SK-N-SH (cell line): Measurements from ENCODE around the gene CANX. TPM values are rescaled to one million over a fixed set of nuclear protein-coding genes. Genes with fewer than 3 reads are reported as not detected.
A peak's percentile ranks its signal among the peaks of the same experiment; 100 is the strongest.

Source experiments
- CTCF ChIA-PET: fragments of 300-600, 350-600 bp; formaldehyde crosslinking; extraction: SDS; loops from one replicate; lab custom pipeline; 2021; lab: Yijun Ruan, JAX
- POLR2A ChIA-PET: fragments of 350-600 bp; sonication (Branson Sonifier 250); formaldehyde crosslinking; extraction: SDS; loops from one replicate; lab custom pipeline; 2020; ENCODE audit warnings: antibody characterized with exemption, inconsistent platforms; lab: Yijun Ruan, JAX
- DNase-seq: peaks from one replicate; pipeline ENCODE4 v3.0.0; 2012
- H2AFZ ChIP-seq: fragments of 200-600 bp; sonication (generic); 2 replicates; pipeline ENCODE4 v1.8.1; 2016; ENCODE audit warnings: antibody characterized with exemption, mild to moderate bottlenecking, low read depth
- H3F3A ChIP-seq: fragments of 200-600 bp; sonication (generic); replicated peaks from 2 replicates; pipeline ENCODE3; 2016; ENCODE audit warnings: antibody characterized with exemption, mild to moderate bottlenecking; ENCODE audit not compliant: insufficient read depth
- H3K27ac ChIP-seq, 2 experiments: fragments of 200-500 bp in 1 of 2; fragments of 200-600 bp in 1 of 2; sonication (Bioruptor generic) in 1 of 2; sonication (generic), shearing (Covaris generic) in 1 of 2; 2 replicates each; pipeline versions ENCODE4 v1.5.1 to v1.6.1; 2014 to 2016; ENCODE audit warnings: low read depth in 2 of 2, inconsistent platforms in 1 of 2, low read length in 1 of 2, mild to moderate bottlenecking in 1 of 2, mixed read lengths in 1 of 2
- H3K27me3 ChIP-seq: fragments of 200-600 bp; sonication (generic), shearing (Covaris generic); 2 replicates; pipeline ENCODE4 v1.6.1; 2016; ENCODE audit warnings: mixed run types; ENCODE audit not compliant: insufficient read depth
- H3K36me3 ChIP-seq, 2 experiments: fragments of 200-500 bp in 1 of 2; fragments of 200-600 bp in 1 of 2; sonication (Bioruptor generic) in 1 of 2; sonication (generic) in 1 of 2; replicated peaks in 1 of 2; 2 replicates each; pipeline versions ENCODE3 to v1.5.1; 2014 to 2016; ENCODE audit warnings: low read length in 1 of 2, mild to moderate bottlenecking in 1 of 2; ENCODE audit not compliant: insufficient read depth in 2 of 2, control insufficient read depth in 1 of 2
- H3K4me1 ChIP-seq, 2 experiments: fragments of 200-500 bp in 1 of 2; fragments of 200-600 bp in 1 of 2; sonication (Bioruptor generic) in 1 of 2; sonication (generic), shearing (Covaris generic) in 1 of 2; 2 replicates each; pipeline versions ENCODE4 v1.5.1 to v1.6.1; 2014 to 2016; ENCODE audit warnings: low read depth in 1 of 2, low read length in 1 of 2, mixed run types in 1 of 2; ENCODE audit not compliant: insufficient read depth in 2 of 2, control insufficient read depth in 1 of 2
- H3K4me2 ChIP-seq: fragments of 200-600 bp; sonication (generic), shearing (Covaris generic); 2 replicates; pipeline ENCODE4 v1.6.1; 2017; ENCODE audit warnings: mixed run types
- H3K4me3 ChIP-seq, 2 experiments: fragments of 200-500 bp in 1 of 2; fragments of 200-600 bp in 1 of 2; sonication (Bioruptor generic) in 1 of 2; sonication (generic), shearing (Covaris generic) in 1 of 2; 2 replicates each; pipeline versions ENCODE4 v1.5.1 to v1.8.1; 2014 to 2016; ENCODE audit warnings: low read depth in 2 of 2, inconsistent platforms in 1 of 2, low read length in 1 of 2, mild to moderate bottlenecking in 1 of 2, mixed read lengths in 1 of 2, moderate library complexity in 1 of 2
- H3K79me2 ChIP-seq: fragments of 200-600 bp; sonication (generic); 2 replicates; pipeline ENCODE4 v1.8.1; 2017; ENCODE audit warnings: mild to moderate bottlenecking; ENCODE audit not compliant: insufficient read depth
- H3K9ac ChIP-seq: fragments of 200-600 bp; sonication (generic); 2 replicates; pipeline ENCODE4 v1.6.1; 2017; ENCODE audit warnings: mixed run types
- H3K9me2 ChIP-seq: fragments of 200-600 bp; sonication (generic); 2 replicates; pipeline ENCODE4 v1.6.1; 2017; ENCODE audit warnings: mixed run types
- H3K9me3 ChIP-seq: fragments of 200-600 bp; sonication (generic); 2 replicates; pipeline ENCODE4 v1.6.1; 2017; ENCODE audit warnings: mixed run types, mild to moderate bottlenecking, moderate library complexity
- H4K20me1 ChIP-seq: fragments of 200-600 bp; sonication (generic); 2 replicates; pipeline ENCODE4 v1.6.1; 2017; ENCODE audit warnings: mild to moderate bottlenecking, mixed run types; ENCODE audit not compliant: insufficient read depth
- EP300 ChIP-seq, 2 experiments: IDR thresholded peaks; 2 replicates each; pipeline versions ENCODE4 v1.4.0 to v1.6.1; 2012; ENCODE audit warnings: borderline replicate concordance in 1 of 2, low read depth in 1 of 2, low read length in 1 of 2
- EZH2phosphoT487 ChIP-seq: fragments of 200-600 bp; sonication (generic); IDR thresholded peaks from 2 replicates; pipeline ENCODE4 v1.6.1; 2017; ENCODE audit warnings: low read depth, mixed run types, mild to moderate bottlenecking, antibody characterized with exemption, moderate library complexity, borderline replicate concordance
- FOSL2 ChIP-seq: IDR thresholded peaks from 2 replicates; pipeline ENCODE4 v1.4.0; 2012; ENCODE audit warnings: low read depth, mild to moderate bottlenecking, moderate library complexity, borderline replicate concordance
- FOXJ3 ChIP-seq: sonication (generic); formaldehyde crosslinking; IDR thresholded peaks from 2 replicates; pipeline ENCODE4 v1.5.1; 2020; ENCODE audit warnings: mild to moderate bottlenecking, missing genetic modification reagents
- JUND ChIP-seq: IDR thresholded peaks from 2 replicates; pipeline ENCODE4 v1.4.0; 2012
- MXI1 ChIP-seq: IDR thresholded peaks from 2 replicates; pipeline ENCODE4 v1.6.1; 2012; ENCODE audit warnings: mild to moderate bottlenecking, low read depth, low read length, improper control_type of control experiment
- NRF1 ChIP-seq: IDR thresholded peaks from 2 replicates; pipeline ENCODE4 v1.6.1; 2012; ENCODE audit warnings: low read depth, mild to moderate bottlenecking, low read length
- POLR2AphosphoS5 ChIP-seq: IDR thresholded peaks from 2 replicates; pipeline ENCODE4 v1.6.1; 2012; ENCODE audit warnings: low read depth, low read length
- RCOR1 ChIP-seq: fragments of 150-350 bp; IDR thresholded peaks from 2 replicates; pipeline ENCODE4 v1.6.1; 2017; ENCODE audit warnings: antibody characterized with exemption, low read length
- RXRA ChIP-seq: IDR thresholded peaks from 2 replicates; pipeline ENCODE4 v1.4.0; 2012; ENCODE audit warnings: low read depth, mild to moderate bottlenecking, borderline replicate concordance
- SMC3 ChIP-seq: IDR thresholded peaks from 2 replicates; pipeline ENCODE4 v1.6.1; 2012; ENCODE audit warnings: low read depth, low read length, improper control_type of control experiment
- TEAD4 ChIP-seq: IDR thresholded peaks from 2 replicates; pipeline ENCODE4 v1.4.0; 2012; ENCODE audit warnings: mild to moderate bottlenecking, borderline replicate concordance; ENCODE audit not compliant: insufficient read depth
- YY1 ChIP-seq: IDR thresholded peaks from 2 replicates; pipeline ENCODE4 v1.4.0; 2012; ENCODE audit warnings: low read depth, mild to moderate bottlenecking
- WGBS: methylation state at CpG from one replicate; pipeline ENCODE4 v1.1.6; 2017; ENCODE audit warnings: low lambda C conversion rate; 5-methylcytosine and 5-hydroxymethylcytosine counted together
- polyA plus RNA-seq, 3 experiments: library from polyadenylated mRNA; depleted of rRNA; stranded (reverse); fragments of >200 nt; gene quantifications; 2 replicates each; pipeline ENCODE4 v1.2.3, GENCODE V29; 2012
- TF ChIP-seq, protein P1 (sequence below): fragments of 200-600 bp; sonication (generic); IDR thresholded peaks from 2 replicates; pipeline ENCODE4 v1.6.1; 2017; ENCODE audit warnings: antibody characterized with exemption, mild to moderate bottlenecking, moderate library complexity
- TF ChIP-seq, protein P2 (sequence below): IDR thresholded peaks from 2 replicates; pipeline ENCODE4 v1.6.1; 2012; ENCODE audit warnings: mild to moderate bottlenecking, low read depth, low read length, moderate library complexity

Gene CANX
- polyA plus RNA-seq, 1 of the 3 experiments (the other 2 are of a cell fraction) = 215 TPM

DNA sequence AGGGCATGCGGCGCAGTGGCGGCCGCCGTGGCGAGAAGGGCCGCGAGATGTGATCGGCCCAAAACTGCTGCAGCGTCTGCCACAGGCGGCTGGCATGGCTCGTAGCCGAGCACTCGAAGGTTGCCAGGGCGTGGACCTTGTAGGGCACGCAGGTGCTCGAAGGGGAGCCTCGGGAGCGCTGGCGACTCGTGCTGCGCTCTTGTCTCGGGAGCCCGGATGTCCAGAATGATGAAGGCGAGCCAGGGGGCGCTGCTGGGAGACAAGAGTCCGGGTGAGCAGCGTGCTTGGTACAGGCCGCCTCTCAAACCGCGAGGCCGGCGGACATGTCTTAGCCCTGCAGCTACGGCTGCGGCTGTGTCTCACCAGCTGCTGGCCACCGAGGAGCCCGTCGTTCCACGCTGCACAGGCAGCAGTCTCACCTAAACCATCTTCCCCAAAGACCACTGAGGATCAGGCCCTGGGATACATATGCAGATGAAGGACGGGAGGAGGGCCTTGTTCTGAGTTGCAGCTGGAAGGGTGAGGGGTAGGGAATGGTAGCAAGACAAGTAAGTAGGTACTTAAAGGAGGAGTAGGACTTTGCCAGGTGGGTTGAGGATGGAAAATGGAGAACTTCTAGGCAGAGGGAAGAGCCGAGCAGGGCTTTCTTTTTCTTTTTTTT, 19.6 kb upstream of the CANX start:
- peak; percentile 66 for DNase-seq
- CTCF ChIA-PET = interaction anchor here (1.1 to 2.3 kb wide), 5 partner anchors 11 to 123 kb away, joined by 3 to 12 read pairs (median 3); partner anchors contain the start of gene HNRNPH1
- TF ChIP-seq YY1 (no peak), FOXJ3 (CRISPR knock-in tag) (0 out of 2 replicates have a peak, but pooled peaks have one; percentile 16), MXI1 (no peak), TEAD4 (no peak), SMC3 (no peak), FOSL2 (no peak), RCOR1 (no peak), JUND (no peak), RXRA (no peak), NRF1 (no peak), EZH2phosphoT487 (no peak), EP300 (IDR thresholded peaks at IDR 0.05; ENCODE audit: borderline replicate concordance in 1 of 2, low read depth in 1 of 2, low read length in 1 of 2) (no peak), POLR2AphosphoS5 (no peak)
- TF ChIP-seq, protein P1, sequence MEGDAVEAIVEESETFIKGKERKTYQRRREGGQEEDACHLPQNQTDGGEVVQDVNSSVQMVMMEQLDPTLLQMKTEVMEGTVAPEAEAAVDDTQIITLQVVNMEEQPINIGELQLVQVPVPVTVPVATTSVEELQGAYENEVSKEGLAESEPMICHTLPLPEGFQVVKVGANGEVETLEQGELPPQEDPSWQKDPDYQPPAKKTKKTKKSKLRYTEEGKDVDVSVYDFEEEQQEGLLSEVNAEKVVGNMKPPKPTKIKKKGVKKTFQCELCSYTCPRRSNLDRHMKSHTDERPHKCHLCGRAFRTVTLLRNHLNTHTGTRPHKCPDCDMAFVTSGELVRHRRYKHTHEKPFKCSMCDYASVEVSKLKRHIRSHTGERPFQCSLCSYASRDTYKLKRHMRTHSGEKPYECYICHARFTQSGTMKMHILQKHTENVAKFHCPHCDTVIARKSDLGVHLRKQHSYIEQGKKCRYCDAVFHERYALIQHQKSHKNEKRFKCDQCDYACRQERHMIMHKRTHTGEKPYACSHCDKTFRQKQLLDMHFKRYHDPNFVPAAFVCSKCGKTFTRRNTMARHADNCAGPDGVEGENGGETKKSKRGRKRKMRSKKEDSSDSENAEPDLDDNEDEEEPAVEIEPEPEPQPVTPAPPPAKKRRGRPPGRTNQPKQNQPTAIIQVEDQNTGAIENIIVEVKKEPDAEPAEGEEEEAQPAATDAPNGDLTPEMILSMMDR = peak; percentile 28
- TF ChIP-seq, protein P2, sequence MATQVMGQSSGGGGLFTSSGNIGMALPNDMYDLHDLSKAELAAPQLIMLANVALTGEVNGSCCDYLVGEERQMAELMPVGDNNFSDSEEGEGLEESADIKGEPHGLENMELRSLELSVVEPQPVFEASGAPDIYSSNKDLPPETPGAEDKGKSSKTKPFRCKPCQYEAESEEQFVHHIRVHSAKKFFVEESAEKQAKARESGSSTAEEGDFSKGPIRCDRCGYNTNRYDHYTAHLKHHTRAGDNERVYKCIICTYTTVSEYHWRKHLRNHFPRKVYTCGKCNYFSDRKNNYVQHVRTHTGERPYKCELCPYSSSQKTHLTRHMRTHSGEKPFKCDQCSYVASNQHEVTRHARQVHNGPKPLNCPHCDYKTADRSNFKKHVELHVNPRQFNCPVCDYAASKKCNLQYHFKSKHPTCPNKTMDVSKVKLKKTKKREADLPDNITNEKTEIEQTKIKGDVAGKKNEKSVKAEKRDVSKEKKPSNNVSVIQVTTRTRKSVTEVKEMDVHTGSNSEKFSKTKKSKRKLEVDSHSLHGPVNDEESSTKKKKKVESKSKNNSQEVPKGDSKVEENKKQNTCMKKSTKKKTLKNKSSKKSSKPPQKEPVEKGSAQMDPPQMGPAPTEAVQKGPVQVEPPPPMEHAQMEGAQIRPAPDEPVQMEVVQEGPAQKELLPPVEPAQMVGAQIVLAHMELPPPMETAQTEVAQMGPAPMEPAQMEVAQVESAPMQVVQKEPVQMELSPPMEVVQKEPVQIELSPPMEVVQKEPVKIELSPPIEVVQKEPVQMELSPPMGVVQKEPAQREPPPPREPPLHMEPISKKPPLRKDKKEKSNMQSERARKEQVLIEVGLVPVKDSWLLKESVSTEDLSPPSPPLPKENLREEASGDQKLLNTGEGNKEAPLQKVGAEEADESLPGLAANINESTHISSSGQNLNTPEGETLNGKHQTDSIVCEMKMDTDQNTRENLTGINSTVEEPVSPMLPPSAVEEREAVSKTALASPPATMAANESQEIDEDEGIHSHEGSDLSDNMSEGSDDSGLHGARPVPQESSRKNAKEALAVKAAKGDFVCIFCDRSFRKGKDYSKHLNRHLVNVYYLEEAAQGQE = no peak
- Histone ChIP-seq H3K4me1 (peaks cover 8 to 11% of the 10 kb centered on the region in 2 experiments; a peak in 2 of 4 replicates), H3K27me3 (no peaks in the 10 kb centered on the region), H3K9ac (peak overlapping the region; percentile 43; the same call in 1 of the 2 replicates), H2AFZ (peak overlapping the region; percentile 96), H4K20me1 (no peaks in the 10 kb centered on the region), H3K36me3 (no peaks in the 10 kb centered on the region), H3K79me2 (peaks cover 22% of the 10 kb centered on the region), H3F3A (peaks cover 3% of the 10 kb centered on the region), H3K4me3 (peak overlapping the region; percentile 68 to 99), H3K9me2 (no peaks in the 10 kb centered on the region), H3K27ac (peak overlapping the region in 1 of 2 experiments; percentile 72; a peak in 3 of 4 replicates), H3K4me2 (peak overlapping the region; percentile 99), H3K9me3 (no peaks in the 10 kb centered on the region)
- 59% methylated on average over 41 of the region's 41 CpGs for WGBS
- POLR2A ChIA-PET = interaction anchor here (0.6 to 1.4 kb wide), 2 partner anchors 46 to 55 kb away, joined by 3 to 6 read pairs; partner anchors contain the start of gene HNRNPH1
